Stomach smooth muscle (tissue), 2 donors: ENCODE data around the gene CLK2.
"Not testable (repeated sequence)": the region's sequence is repeated elsewhere in the genome, so short reads cannot be mapped to it uniquely, and the experiment has no call there.

Source experiments
- H3K27ac ChIP-seq: one replicate; pipeline ENCODE4 v1.7.0; 2013; ENCODE audit warnings: mild to moderate bottlenecking, low read length, inconsistent platforms
- H3K27me3 ChIP-seq, 2 donors: one replicate each; pipeline ENCODE4 v1.7.0; 2013; ENCODE audit warnings: low read length in 2 of 2; ENCODE audit not compliant: insufficient read depth in 2 of 2, control insufficient read depth in 1 of 2
- H3K36me3 ChIP-seq, 2 donors: one replicate each; pipeline ENCODE4 v1.7.0; 2013; ENCODE audit warnings: low read length in 2 of 2; ENCODE audit not compliant: control insufficient read depth in 2 of 2, insufficient read depth in 2 of 2
- H3K4me1 ChIP-seq: one replicate; pipeline ENCODE4 v1.7.0; 2013; ENCODE audit warnings: low read length; ENCODE audit not compliant: control insufficient read depth, insufficient read depth
- H3K4me3 ChIP-seq, 2 donors: one replicate each; pipeline ENCODE4 v1.7.0; 2013; ENCODE audit warnings: low read length in 2 of 2
- H3K9ac ChIP-seq, 2 donors: one replicate each; pipeline ENCODE4 v1.7.0; 2013; ENCODE audit warnings: low read length in 2 of 2, mild to moderate bottlenecking in 1 of 2
- H3K9me3 ChIP-seq, 2 donors: one replicate each; pipeline ENCODE4 v1.7.0; 2013; ENCODE audit warnings: low read length in 2 of 2; ENCODE audit not compliant: control insufficient read depth in 2 of 2
- donor health status: healthy.
- donor health status: Pancreatic carcinoma.

The CLK2 gene

DNA sequence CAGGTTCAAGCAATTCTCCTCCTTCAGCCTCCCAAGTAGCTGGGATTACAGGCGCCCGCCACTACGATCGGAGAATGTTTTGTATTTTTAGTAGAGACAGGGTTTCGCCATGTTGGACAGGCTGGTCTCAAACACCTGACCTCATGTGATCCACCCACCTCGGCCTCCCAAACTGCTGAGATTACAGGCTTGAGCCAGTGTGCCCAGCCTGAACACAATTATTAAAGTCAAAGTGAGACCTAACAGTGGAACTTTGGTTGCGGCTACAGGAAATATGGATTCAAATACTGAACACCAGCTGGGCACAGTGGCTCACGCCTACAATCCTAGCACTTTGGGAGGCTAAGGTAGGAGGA is 47.9 kb downstream of the CLK2 start:
- not testable (repeated sequence) for H3K36me3 ChIP-seq, H3K9me3 ChIP-seq, H3K4me3 ChIP-seq, H3K27ac ChIP-seq, H3K9ac ChIP-seq, H3K27me3 ChIP-seq
- peaks cover 17% of the 10 kb centered on the region for H3K4me1 ChIP-seq

DNA sequence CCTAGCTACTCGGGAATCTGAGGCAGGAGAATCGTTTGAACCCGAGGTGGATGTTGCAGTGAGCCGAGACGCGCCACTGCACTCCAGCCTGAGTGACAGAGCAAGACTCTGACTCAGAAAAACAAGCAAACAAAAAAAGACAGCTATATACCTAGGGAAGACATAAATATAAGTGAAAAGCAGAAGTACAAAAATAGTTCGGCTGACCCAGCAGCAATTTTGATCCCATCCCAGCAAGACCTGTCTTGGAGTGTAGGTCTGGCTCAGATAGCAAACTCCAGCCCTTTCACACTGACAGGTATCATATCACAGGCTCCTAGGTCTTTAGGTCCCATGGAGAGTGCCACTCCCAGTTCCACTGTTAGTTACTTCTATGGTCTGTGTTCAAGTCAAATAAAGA is 50.3 kb downstream of the CLK2 start:
- Histone ChIP-seq H3K4me1 (peaks cover 18% of the 10 kb centered on the region), H3K9me3 (no peaks in the 10 kb centered on the region), H3K4me3 (no peak overlapping the region), H3K36me3 (no peaks in the 10 kb centered on the region), H3K27me3 (no peaks in the 10 kb centered on the region), H3K27ac (no peak overlapping the region), H3K9ac (no peak overlapping the region)

DNA sequence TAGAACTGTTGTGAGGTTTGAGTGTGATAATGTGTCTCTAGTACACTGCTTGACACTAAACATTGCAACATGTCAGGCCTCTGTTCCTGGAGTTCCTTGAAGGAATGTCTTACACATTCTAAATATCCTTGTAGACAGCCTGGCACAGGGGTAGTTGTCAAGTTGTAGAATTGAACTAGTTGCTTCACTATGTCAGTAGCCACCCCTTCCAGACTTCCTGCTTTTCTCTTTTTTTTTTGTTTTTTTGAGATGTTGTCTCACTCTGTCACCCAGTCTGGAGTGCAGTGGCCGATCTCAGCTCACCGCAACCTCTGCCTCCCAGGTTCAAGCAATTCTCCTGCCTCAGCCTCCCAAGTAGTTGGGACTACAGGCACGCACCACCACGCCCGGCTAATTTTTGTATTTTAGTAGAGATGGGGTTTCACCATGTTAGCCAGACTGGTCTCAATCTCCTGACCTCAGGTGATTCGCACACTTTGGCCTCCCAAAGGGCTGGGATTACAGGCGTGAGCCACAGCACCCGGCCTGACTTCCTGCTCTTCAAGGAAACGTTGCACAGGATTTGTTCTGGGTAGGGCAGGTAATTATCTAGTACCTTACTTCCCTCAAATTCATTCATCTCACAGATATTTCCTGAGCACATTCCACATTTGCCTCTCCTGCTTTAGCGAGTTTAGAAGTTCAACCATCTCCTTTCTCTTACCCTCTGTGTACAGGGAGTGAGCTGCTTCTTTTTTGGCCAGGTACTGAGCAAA is 52.9 kb downstream of the CLK2 start:
- H3K36me3 ChIP-seq, H3K27me3 ChIP-seq, H3K27ac ChIP-seq, H3K4me1 ChIP-seq, H3K9ac ChIP-seq, H3K9me3 ChIP-seq, H3K4me3 ChIP-seq: not testable (repeated sequence)

DNA sequence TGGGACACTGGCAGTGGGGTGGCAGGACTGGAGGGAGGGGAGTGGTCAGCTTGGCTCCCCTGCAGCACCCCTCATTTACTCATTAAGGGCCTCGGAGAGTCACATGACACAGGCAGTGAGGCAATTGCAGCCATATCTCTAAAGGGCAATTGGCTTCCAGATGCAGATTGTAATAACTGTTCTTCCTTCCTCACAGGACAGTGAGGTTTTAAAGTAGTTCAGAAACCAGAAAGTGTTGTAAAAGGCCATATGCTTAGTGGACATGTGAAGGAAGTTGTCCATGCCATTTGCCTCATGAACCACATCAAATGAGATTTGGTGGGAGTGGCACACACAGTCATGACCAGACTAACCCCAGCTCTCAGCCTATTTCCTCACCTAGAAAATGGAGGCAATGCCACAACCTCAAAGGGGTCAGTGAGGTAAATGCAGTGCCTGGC is 53.7 kb downstream of the CLK2 start:
- H3K27me3 ChIP-seq: no peaks in the 10 kb centered on the region
- H3K4me3 ChIP-seq: peak overlapping the region in 1 of 2 donors; percentile 44
- H3K36me3 ChIP-seq: peaks cover 0 to 2% of the 10 kb centered on the region in 2 donors
- peak overlapping the region; percentile 24 for H3K27ac ChIP-seq
- no peak overlapping the region for H3K9ac ChIP-seq
- H3K9me3 ChIP-seq: no peaks in the 10 kb centered on the region
- peaks cover 5% of the 10 kb centered on the region for H3K4me1 ChIP-seq

DNA sequence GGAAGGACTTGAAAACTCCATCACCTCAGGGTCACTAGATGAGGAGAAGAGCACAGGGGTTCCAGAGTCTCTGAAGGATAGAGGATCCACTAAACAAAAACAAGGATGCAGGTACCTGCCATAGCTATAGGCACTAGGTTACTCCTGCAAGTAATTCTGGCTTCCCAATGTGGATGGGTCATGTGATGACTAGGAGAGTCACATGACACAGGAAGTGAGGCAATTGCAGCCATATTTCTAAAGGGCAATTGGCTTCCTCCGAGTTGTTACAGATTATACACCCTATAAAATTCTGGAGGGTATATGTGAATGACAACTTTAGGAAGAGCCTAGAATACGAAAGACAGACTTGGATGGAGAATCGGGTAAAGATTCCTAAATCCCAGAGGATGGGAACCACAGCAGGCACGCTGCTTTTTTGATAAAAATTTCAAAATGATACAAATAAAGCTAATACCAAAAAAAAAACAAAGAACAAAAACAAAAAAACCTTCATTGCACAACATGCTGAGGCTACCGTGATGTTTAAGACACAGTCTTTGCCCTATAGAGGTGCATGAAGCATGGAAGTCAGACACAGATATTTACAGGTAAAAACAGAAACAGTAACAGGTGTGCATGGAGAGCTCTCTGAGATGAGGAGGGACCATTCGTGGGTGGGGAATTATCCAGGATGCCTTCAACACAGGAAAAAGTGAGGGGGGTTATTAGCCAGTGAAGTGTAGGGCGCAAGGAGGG is 54.3 kb downstream of the CLK2 start:
- Histone ChIP-seq H3K9me3 (no peaks in the 10 kb centered on the region), H3K27ac (peak overlapping the region; percentile 24), H3K36me3 (peaks cover 0 to 2% of the 10 kb centered on the region in 2 donors), H3K4me1 (peaks cover 5% of the 10 kb centered on the region), H3K4me3 (peak overlapping the region; percentile 40 to 44), H3K27me3 (no peaks in the 10 kb centered on the region), H3K9ac (peak overlapping the region in 1 of 2 donors; percentile 42)

DNA sequence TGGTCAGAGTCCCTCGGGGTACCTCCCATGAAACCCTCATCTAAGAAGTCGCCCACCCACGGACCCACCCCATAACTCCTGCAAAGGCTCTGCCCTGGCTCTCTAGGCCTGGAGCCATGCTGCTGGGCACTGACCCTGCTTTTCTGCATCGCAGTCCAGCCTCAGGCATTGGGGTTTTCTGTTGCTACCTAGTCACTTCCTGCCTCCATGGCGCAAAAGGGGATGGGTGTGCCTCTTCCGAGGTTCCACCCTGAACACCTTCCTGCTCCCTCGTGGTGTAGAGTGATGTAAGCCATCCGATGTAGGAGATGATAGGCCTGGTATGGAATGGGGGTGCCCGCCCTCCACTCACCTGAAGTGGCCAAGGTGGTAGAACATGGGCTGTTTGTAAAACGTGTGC is 58.6 kb downstream of the CLK2 start:
- not testable (repeated sequence) for H3K27me3 ChIP-seq, H3K4me3 ChIP-seq, H3K9me3 ChIP-seq, H3K36me3 ChIP-seq, H3K27ac ChIP-seq, H3K9ac ChIP-seq
- H3K4me1 ChIP-seq: peaks cover 15% of the 10 kb centered on the region
